ENCODE measurements around the gene ABHD12B.
"Not testable (repeated sequence)": the region's sequence is repeated elsewhere in the genome, so short reads cannot be mapped to it uniquely, and the experiment has no call there.

Gene ABHD12B

GRCh38 chr14:50897658-50898175, 25.9 kb downstream of the ABHD12B start:
- no peak for DNase-seq

- no peak for DNase-seq
Measured at GRCh38 chr14:50901361-50901760, 29.5 kb downstream of the ABHD12B start.

- no peak for DNase-seq
Measured at GRCh38 chr14:50904719-50905118, 32.9 kb downstream of the ABHD12B start.

DNA sequence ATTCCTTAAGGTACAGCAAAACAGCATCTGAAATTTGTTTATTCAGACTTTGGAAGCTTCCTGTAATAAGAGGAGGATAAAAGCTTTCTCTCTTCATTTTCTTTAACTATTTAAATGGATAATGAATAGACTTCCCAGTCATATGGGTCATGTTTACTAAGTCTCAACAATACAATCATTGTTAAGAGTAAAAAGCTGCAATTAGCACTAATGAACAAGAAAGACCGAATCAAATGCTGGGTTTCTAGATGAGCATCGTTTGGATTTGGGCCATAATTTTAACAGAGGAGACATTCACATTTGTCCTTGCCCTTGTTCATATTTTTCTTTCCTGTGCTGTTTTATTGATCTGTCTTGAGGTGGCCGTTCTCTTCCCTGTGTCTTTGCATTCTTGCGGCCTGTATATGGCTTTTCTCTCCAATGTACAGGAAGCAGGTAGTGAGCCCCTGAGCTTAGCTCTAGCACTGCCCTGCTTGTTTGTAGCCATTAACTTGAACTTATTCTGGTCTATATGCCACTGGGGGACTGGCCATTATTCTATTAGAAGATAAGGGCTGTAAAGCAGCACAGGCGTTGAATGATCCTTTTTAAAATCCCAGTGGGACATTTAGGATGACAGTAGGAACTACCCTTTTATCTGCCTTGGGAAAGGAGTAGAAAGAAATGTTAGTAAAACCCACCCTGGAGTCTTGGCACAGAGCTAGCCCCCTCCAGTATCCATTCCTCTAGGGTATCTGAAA, 34.6 kb downstream of the ABHD12B start:
- no peak for DNase-seq

- no peak for DNase-seq
Measured at GRCh38 chr14:50910495-50911420, 38.9 kb downstream of the ABHD12B start.

DNA sequence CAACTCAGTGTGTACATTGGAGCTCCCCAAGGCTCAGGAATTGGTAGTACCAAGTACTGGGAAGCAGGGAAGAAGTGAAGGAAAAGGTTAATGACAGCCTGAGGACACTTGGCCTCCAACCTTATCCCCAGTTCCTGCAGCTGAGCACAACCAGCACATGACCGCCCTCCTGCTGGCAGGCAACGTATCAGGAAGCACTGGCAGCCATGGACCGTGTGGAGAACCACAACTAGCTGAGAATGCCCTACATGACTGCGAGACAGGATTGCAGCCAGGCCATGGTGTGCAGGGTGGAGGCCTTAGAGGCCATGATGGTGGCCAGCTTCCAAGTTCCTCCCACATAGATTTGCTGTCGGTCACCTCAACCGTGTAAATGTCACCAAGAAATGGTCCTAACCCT, 45.6 kb downstream of the ABHD12B start:
- DNase-seq, result no peak

GRCh38 chr14:50919524-50919923, 47.7 kb downstream of the ABHD12B start:
- not testable (repeated sequence) for DNase-seq

DNA sequence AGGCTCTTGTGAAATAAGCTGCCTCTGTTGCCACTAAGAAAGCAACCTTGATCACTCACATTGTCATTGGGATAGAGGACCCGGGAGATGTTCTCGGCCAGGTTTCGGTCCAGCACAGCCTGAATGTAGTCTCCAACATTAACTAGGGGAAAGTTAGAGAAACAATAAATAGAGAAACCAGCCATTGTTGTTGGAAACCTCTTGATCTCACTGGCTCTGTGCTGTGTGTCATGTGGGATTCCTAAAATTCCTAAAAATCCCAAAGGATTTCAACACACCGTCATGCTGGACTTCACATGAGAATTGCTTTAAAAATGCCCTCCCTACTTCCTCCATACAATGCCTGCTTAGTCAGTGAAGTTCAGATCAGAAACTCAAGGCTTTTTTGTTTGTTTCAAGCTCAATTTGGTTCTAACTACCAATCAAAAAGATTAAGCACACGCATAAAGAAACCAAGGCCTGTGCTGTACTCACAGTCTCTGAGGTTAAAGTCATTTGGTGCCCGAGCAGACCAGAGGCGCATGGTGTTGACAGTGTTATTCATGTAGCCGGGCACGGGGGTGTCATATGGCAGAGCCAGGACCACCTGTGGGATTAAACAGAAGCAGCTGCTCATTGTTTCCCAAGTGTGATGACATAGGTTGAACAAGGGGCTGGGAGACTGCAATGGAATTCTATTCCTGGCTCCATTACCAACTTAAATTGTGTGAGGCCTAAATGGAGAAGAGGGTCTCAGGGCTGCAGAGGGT, 48.8 kb downstream of the ABHD12B start:
- no peak for DNase-seq

GRCh38 chr14:50922803-50923202, 51.0 kb downstream of the ABHD12B start:
- DNase-seq, result no peak

DNA sequence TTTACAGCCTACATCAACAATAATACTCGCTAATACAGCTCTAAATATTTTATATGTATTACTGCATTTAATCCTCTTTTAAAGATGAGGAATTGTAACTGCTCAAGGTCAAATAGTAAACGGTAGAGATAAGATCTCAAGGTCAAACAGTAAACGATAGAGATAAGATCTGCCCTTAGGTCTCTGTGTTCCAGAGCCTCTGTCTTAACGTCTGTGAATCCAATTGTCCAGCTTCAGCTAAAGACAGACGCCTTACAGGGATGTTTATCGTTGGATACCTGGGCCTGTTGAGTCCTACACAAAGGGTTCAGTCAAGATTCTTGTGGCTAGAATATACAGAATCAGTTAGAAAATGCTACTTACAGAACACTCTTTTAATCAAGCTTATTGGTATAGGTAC, 52.4 kb downstream of the ABHD12B start:
- DNase-seq, result no peak

DNA sequence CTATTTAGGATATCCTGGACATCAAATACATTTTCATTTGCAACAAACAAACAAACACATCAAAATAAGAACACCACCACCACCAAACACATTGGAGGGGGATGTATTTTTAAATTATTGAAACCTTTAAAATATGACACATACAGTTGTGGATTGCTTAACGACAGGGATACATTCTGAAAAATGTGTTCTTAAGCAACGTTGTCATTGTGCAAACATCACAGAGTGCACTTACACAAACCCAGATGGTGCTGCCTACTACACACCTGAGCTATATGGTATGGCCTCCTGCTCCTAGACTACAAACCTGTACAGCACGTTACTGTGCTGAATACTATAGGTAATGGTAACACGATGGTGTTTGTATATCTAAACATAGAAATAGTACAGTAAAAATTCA, 53.0 kb downstream of the ABHD12B start:
- DNase-seq, result no peak

GRCh38 chr14:50926851-50927386, 55.1 kb downstream of the ABHD12B start:
- DNase-seq, result no peak

- no peak for DNase-seq
Measured at GRCh38 chr14:50928002-50928635, 56.3 kb downstream of the ABHD12B start.

DNA sequence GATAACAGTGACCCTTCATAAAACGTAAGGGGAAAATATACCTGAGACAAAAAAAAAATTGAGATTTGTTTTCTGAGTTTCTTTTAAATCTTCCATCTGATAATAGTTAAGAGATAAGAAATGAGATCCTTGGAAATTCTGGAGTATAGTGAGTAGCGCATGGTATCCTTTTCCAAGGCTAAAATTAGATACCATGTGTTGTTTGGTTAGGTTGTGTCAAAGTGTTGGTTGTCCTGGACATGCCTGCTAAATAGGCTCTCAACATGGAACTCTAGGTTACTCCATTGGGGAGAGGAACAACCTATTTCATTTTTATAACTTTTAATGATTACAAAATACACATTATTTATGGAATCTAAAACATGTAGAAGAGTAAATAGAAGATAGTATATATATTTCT, 57.7 kb downstream of the ABHD12B start:
- no peak for DNase-seq

DNA sequence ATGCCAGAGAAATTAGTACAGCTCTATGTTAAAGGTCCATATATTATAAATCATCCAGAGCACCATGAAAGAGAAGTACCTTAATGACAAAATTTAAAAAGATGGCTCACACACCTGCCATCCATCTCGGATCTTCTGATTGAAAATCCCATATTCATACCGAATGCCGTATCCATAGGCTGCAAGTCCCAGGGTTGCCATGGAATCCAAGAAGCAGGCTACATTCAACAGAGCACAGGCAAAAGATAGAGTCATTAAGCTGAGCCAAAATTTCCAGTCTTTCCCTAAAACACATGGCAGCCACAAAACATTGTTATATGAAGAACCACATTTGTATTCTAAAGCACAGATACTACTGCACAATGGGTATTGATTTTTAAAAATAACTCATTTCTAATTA, 59.7 kb downstream of the ABHD12B start:
- no peak for DNase-seq

DNA sequence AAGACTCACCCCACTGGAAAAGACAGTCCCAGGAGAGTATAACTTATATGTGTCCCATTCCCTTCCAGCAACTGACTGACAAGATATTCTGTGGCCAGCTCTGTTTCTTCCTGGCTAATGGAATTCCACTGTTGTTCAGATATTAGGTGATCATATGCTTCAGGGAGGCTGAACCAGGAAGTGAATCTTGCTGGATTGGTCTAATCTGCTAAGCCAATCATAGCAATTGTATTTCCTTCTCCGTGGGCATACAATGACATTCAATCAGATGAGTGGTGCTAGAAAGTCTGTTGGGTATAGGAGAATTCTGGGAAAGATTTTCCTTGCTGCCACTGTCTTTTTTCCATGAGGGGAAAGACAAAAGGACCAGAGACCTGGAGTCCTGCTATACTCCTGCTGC, 60.3 kb downstream of the ABHD12B start:
- no peak for DNase-seq

- DNase-seq, result no peak
Measured at GRCh38 chr14:50932592-50933495, 61.0 kb downstream of the ABHD12B start.

- DNase-seq, result no peak
Measured at GRCh38 chr14:50935126-50936015, 63.5 kb downstream of the ABHD12B start.

GRCh38 chr14:50936016-50936340, 64.1 kb downstream of the ABHD12B start:
- DNase-seq, result no peak

- no peak for DNase-seq
Measured at GRCh38 chr14:50936882-50937281, 65.0 kb downstream of the ABHD12B start.
